Fibroblast of mammary gland (primary cell): ENCODE results near the gene TAS2R31.

ENCODE experiments used
- DNase-seq: peaks from one replicate; pipeline ENCODE4 v3.0.0-alpha.2; 2010; ENCODE audit warnings: low read depth
- H3K4me3 ChIP-seq: 2 replicates; pipeline ENCODE4 v1.5.1; 2011; ENCODE audit warnings: low read depth, mild to moderate bottlenecking, low read length, moderate library complexity; ENCODE audit not compliant: control insufficient read depth
- TF ChIP-seq, protein P1 (sequence below): conservative IDR thresholded peaks from 2 replicates; pipeline ENCODE4 v1.5.1; 2011; ENCODE audit warnings: low read depth, low read length, inconsistent platforms; ENCODE audit not compliant: control insufficient read depth, insufficient read depth

Gene TAS2R31

DNA sequence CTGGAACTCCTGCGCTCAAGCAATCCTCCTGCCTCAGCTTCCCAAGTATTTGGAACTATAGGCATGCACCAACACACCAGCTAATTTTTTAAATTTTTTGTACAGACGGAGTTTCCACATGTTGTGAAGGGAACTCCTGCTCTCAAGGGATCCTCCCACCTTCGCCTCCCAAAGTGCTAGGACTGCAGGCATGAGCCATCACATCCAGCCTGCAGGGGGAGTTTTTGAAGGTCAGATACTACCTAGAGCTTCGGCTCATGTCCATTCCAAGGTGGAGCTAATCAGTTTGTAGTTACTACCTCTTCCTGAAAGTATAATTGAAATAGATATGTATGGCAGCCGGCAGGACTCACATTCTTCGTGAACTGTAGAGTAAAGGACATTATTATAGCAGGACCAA lies 5.1 kb downstream of the TAS2R31 start:
- DNase-seq, result no peak
- TF ChIP-seq, protein P1, sequence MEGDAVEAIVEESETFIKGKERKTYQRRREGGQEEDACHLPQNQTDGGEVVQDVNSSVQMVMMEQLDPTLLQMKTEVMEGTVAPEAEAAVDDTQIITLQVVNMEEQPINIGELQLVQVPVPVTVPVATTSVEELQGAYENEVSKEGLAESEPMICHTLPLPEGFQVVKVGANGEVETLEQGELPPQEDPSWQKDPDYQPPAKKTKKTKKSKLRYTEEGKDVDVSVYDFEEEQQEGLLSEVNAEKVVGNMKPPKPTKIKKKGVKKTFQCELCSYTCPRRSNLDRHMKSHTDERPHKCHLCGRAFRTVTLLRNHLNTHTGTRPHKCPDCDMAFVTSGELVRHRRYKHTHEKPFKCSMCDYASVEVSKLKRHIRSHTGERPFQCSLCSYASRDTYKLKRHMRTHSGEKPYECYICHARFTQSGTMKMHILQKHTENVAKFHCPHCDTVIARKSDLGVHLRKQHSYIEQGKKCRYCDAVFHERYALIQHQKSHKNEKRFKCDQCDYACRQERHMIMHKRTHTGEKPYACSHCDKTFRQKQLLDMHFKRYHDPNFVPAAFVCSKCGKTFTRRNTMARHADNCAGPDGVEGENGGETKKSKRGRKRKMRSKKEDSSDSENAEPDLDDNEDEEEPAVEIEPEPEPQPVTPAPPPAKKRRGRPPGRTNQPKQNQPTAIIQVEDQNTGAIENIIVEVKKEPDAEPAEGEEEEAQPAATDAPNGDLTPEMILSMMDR, result peak; percentile 10
- no peak overlapping the region for H3K4me3 ChIP-seq

DNA sequence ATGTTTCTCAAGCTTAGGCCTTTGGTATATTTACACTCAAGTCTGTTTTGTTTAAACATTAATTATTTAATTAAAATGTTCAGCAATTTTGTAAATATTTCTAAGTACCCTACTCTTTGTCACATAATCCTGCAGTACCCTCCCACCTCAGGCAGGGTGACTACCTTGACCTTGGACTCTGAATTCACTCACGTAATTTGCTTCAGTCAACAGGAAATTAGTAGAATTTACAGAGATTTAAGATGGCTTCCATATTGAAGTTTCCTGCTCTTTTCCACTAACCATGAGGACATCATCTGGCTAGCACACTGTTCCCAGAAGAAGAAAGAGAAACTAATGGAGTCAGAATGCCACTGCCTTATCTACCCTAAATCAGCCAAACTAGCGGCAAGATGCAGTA lies 7.8 kb downstream of the TAS2R31 start:
- TF ChIP-seq, protein P1, result no peak
- H3K4me3 ChIP-seq, result no peak overlapping the region
- DNase-seq, result no peak

DNA sequence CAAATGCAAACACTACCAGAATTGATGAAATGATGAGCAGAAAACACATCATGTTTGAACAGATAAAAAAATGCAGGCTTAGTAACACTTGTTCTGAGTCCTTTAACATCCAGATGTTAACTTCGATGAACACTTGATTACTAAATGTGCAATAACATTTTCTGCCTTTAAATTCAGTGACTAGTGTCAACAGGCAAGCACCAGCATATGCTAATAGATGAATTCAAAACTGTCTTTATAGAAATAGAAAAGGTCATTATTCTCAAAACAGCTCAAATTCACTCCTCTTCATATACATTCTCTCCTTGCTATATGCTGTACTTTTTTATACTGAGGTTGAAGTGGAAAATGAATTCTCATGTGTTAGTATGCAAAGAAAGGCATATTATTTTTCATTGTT lies 8.7 kb downstream of the TAS2R31 start, which contains the start of gene TAS2R19:
TSS of gene TAS2R19 (minus strand) at position 101 of the 400 bp plus-strand sequence. CDS start at position 52, 49 bp downstream.
- TF ChIP-seq, protein P1, result no peak
- H3K4me3 ChIP-seq, result no peak within 1 kb of the TSS

DNA sequence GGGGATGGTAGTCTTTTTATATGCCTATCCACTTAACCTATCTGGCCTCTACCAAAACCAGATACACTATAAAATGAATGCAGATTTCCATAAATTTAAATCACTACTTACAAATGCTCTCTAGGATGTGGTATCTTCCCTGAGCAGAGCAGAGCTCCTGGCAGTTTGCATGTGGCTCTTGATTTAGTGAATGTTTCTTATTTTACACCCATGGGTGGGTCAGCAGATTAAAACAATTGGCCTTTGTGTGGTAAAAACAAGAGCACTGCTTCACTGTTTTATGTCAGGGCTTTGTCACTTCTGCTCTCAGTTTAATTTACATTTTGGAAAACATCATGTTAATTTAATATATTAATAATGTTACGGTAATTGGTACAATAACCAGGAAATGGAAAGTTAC lies 14.3 kb downstream of the TAS2R31 start:
- TF ChIP-seq, protein P1, result no peak
- DNase-seq, result no peak
- H3K4me3 ChIP-seq, result no peak overlapping the region

More for the DNA sequence above, 8.7 kb downstream of the TAS2R31 start, which contains the start of gene TAS2R19:
- DNase-seq, result no peak

DNA sequence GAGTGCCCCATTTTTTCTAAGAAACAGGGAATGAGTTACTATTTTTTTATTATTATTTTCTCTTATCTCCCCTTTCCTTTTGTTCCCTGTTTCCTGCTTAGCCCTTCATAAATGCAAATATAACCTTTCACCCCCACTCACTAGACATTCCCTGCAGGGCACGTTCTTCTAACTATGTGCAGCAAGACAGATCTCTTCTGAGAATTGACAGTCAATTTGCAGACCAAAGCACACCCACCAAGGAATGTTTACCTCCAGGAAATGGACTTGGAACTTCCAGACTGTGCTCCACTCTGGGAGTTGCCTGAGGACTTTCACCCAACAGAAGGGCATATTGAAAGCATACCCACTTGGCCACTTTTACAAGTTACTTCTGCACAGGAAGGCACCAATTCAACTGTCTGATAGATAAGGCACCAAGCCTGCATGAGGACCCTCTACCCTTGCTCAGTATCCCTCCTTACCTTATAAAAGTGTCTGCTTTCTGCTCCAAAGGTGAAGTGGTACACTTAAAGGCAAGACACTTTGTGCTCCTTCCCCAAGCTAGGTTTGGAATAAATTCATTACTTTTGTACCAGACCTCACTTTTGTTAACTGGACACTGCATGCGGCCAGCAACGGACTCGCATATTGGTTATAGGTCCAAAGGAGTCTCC lies 15.3 kb downstream of the TAS2R31 start:
- no peak overlapping the region for H3K4me3 ChIP-seq
- no peak for DNase-seq
- TF ChIP-seq, protein P1, result no peak

DNA sequence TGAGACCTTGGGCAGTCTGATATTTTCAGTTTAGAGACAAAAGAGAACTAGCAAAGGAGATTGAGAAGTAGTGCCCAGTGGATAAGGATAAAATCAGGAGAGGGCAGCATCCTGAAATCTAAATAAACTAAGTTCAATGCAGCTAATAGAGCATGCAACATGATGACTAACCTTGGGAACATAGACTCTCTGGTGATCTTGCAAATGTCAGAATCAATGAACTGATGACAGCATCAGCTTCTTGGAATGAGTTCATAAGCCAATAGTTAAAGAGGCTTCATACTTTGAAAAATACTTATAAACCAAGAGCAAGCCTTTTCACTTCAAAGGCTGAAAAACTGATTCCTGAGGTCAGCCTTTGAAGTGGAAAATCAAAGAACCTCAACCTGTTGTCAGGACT lies 17.0 kb downstream of the TAS2R31 start:
- no peak overlapping the region for H3K4me3 ChIP-seq
- TF ChIP-seq, protein P1, result no peak
- DNase-seq, result peak; percentile 67
